Caki2 (cell line): ENCODE results near the gene RPRD2. TPM values are rescaled to one million over a fixed set of nuclear protein-coding genes. Genes with fewer than 3 reads are reported as not detected.
A peak's percentile ranks its signal among the peaks of the same experiment; 100 is the strongest.

ENCODE experiments used
- DNase-seq: peaks from one replicate; pipeline ENCODE4 v3.0.0-alpha.2; 2015; ENCODE audit warnings: low read depth
- in situ Hi-C: cut with HindIII; loops from 2 replicates; pipeline ENCODE4 v1.10.0; 2016; ENCODE audit warnings: low sequenced_read_pairs, low pct_unique_long_range_greater_than_20kb, mixed read lengths
- total RNA-seq: library from RNA; depleted of rRNA; stranded (reverse); fragments of >200 nt; shearing (Covaris generic); gene quantifications from 2 replicates; pipeline ENCODE4 v1.2.3, GENCODE V29; 2014; ENCODE audit warnings: low replicate concordance

Gene RPRD2
- total RNA-seq, 1 experiment from 2014 or later: 3.1 TPM

DNA sequence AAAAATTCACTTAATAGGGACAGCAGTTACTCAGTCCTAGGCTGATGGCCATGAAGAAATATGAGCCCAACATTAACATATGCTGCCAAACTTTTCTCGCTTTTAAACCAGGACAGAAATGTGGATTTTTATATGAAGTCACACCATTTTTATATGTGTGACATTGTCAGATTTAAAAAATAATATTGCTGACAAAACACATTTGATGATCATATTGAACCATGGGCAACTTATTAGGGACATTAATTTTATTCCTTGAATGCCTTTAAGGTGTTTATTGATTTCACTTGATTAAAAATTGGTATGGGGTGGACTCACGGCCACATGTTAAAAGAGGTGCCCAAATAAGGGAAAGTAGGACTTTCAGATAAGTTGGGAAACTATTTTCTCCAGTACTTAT is 58.6 kb downstream of the RPRD2 start:
- no peak for DNase-seq
- in situ Hi-C loops: no loop called here

DNA sequence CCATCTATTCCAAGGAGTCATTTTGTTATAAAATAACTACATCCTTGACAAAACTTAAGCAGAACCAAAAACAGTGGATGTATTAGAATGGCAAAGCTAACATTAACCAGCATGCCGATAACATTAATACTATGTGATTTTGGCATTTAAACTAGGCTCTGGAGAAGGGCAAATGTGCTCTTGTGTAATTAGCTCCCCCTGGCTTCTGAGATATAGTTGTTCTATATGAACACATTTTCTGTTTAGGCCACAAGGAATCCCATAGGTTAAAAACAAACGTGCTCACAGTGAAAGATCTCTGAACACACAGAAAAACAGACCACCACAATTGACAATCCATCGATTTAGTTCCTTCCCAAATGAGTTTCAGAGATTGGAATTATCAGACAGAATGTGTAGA is 65.9 kb downstream of the RPRD2 start:
- DNase-seq: no peak
- in situ Hi-C loops: no loop called here

DNA sequence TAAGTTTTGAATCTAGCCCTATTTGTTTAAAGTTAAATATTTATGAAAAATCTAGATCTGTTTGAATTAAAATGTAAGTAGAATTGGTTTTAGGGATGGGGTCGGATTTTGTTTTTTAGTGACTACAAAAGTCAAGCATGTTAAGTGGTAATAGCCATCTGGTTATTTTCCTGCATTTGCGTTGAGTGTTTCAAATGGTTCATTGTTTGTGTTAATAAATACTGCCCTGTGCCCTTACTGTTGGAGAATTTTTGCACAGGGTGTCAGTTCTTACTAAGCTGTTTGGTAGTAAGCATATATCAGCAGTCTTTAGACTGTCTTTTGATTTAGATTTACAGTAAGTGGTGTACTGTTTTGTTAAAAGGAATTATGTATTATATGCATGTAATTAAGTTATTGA is 77.2 kb downstream of the RPRD2 start:
- DNase-seq: no peak
- in situ Hi-C loops: no loop called here

DNA sequence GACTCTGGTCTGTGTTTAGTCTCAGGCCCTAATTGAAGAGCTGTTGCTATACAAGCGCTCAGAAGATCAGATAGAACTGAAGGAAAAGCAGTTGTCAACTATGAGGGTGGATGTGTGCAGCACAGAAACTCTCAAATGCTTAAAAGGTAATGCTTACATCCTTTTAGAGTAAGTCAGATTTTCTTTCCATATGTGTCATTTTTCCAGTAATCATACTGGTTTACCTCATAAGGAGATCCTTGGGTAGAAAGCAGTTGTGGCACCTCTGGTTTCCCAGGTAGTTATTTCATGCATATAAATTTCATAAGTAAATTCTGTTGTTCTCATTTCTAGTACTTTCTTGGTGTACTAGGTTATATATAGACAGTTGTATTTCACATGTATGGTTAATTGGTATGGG is 80.3 kb downstream of the RPRD2 start:
- in situ Hi-C loops: no loop called here
- no peak for DNase-seq

DNA sequence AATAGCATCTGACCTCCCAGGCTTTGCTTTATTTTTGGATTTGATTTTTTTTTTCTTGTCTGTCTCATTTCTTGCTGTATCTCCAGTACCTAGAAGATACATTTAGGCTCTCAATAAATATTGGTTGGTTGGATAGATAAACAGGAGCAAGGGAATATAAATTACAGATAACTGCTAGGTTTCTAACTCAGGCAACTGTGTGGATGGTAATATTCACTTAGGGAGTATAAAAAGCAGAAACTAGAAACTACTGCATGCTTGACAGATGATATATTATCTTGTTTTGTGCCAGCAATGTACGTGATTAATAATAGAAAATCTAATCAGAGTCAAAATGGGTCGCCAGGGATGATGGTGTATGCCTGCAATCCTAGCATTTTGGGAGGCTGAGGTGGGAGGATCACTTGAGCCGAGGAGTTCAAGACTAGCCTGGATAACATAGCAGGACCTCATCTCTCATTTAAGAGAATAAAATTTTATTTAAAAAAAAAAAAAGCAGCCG is 92.2 kb downstream of the RPRD2 start:
- DNase-seq: no peak
- in situ Hi-C loops: no loop called here

DNA sequence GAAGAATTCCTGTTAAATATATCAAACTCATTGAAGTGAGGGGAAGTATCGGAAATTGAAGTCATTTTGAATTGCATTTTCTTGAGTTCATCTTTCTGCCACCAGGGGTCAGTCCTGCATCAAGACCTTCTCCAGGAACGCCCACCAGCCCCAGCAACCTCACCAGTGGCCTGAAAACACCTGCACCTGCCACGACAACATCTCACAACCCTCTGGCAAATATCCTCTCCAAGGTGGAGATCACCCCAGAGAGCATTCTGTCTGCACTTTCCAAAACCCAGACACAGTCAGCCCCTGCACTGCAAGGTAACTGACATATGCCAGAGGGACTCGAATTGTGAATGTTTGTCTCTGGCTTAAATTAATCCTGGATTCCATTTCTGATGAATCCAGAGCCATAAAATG is 100.5 kb downstream of the RPRD2 start:
- in situ Hi-C loops: no loop called here
- DNase-seq: peak; percentile 45

DNA sequence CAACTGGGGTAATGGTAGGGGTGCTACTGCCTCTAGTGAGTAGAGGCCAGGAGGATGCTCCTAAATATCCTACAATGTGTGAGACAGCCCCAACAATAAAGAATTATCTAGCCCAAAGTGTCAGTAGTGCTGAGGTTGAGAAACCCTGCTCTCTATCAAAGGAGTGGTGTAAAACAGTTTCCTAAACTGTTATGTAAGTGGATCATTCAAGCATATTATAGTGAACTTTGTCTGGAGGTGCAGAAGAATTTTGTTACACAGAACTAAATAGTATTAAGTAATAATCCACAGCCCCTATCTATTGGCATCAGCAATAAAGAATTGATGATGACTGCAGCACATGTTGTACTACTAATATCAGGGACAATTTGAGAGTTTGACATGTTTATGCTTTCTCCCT is 103.0 kb downstream of the RPRD2 start:
- in situ Hi-C loops: no loop called here
- no peak for DNase-seq

DNA sequence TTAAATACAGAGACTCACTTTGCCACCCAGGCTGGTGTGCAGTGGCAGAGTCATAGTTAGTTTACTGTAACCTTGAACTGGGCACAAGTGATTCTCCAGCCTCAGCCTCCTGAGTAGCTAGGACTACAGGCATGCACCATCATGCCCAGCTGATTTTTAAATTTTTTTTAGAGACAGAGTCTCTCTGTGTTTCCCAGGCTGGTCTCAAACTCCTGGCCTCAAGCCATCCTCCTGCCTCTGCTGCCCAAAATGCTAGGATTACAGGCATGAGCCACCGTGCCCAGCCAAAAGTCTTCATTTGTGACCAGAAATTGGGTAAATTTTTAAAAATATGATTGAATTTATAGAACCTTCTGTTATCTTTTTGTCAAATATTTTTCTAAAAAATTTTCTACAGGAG is 105.3 kb downstream of the RPRD2 start:
- in situ Hi-C loops: no loop called here
- DNase-seq: no peak

DNA sequence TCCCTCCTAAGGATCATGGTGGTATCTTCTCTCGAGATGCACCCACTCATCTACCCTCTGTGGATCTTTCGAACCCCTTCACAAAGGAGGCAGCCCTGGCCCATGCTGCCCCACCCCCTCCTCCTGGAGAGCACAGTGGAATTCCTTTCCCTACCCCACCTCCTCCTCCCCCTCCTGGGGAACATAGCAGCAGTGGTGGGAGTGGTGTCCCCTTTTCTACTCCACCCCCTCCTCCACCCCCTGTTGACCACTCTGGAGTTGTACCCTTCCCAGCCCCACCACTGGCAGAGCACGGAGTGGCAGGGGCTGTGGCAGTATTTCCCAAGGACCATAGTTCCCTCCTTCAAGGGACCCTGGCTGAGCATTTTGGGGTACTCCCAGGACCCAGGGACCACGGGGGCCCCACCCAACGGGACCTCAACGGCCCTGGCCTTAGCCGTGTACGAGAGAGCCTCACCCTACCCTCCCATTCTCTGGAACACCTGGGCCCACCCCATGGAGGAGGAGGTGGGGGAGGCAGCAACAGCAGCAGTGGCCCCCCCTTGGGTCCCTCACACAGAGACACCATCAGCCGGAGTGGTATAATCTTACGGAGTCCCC is 108.8 kb downstream of the RPRD2 start:
- in situ Hi-C loops: no loop called here

DNA sequence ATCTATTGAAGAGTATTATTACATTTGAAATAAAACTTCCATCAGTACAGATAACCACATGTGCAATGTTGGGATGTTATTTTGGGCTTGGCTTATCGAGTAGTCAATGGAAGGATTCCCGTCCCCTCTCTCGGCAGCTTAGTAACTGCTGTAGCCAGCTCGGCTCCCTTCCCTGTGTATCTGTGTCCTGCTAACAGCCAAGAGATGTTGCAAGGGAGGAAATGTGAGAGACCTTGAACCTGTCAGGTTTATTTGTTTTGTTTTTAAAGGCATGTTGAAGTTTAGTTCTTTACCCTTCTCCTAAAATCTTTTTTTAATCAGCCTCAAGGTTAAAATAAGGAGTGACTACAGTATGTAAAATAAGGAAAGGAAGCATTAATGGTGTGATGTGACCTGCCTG is 109.7 kb downstream of the RPRD2 start:
- no peak for DNase-seq
- in situ Hi-C loops: no loop called here

More for the DNA sequence above, 108.8 kb downstream of the RPRD2 start:
- DNase-seq: no peak

DNA sequence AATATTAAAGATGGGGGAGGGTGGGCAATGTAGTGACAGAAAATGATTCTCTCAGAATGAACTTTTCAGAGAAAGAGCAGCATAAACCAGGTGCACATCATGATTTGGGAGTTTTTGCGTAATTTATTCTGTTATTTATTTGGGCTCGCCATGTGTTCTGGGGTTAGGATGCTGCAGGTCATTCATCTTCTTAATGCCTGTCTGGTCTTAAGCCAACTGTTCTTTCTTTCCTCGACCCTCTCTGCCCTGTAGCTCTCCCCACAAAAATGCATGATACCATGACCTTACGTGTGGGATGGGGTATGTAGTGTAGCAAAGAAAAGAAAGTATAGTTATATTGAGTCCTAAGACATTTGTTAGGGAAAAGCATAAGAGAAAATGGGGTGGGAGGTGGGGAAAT is 110.9 kb downstream of the RPRD2 start:
- DNase-seq: no peak
- in situ Hi-C loops: no loop called here

DNA sequence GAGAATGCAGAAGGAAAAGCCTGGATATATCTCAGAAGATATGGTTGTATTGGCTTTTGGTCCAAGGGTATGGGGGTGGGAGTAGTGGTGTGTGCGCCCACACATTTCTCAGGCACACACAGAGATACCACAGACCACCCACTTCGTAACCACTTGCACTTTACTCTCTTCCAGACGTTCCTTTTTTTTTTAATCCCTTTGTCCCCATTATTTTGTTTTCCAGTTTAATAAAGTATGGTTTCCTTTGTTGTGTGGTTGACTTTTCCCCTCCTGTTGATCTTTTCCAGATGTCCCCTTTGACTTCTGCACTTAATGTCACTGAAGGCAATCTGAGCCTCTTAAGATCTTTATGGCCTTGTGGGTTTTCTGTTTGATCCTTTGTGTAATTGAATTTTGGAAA is 112.8 kb downstream of the RPRD2 start:
- DNase-seq: no peak
- in situ Hi-C loops: no loop called here

DNA sequence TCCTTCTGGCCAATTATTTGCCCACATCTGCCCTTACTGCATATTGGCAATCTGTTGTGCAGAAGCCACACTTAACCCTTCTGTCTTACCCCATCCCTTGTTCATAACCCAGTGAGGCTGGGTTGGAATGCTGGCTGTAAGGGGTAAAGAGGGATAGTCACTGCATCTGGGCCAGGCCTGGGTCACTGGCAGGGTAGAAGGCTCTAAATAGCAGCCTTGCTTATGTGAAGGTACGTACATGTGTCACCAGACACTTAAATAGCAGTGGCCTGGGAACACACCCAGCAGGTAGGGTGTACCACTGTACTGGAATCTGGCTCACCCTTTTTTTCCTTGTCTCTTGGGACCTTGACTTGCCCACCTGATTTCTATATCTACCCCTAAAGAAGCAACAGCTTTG is 113.4 kb downstream of the RPRD2 start:
- no peak for DNase-seq
- in situ Hi-C loops: no loop called here

DNA sequence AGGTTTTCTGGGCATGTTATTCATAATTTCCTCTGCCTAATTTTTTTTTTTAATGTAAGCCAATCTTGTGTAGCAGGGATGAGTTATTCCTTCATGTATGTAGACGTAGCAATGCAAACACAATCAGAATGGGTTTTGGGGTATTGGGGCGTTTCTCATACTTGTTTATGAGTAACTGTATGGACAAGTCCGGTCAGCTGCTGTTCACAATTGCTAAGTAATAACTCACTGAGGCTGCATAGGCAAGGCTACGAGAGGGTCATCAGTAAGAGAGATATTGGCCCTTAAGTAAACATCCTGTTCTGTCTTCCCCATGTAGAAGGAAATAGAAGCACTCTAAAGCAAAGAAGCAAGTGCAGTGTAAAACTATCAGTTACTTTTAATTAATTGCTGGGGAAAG is 113.8 kb downstream of the RPRD2 start:
- DNase-seq: no peak
- in situ Hi-C loops: no loop called here

DNA sequence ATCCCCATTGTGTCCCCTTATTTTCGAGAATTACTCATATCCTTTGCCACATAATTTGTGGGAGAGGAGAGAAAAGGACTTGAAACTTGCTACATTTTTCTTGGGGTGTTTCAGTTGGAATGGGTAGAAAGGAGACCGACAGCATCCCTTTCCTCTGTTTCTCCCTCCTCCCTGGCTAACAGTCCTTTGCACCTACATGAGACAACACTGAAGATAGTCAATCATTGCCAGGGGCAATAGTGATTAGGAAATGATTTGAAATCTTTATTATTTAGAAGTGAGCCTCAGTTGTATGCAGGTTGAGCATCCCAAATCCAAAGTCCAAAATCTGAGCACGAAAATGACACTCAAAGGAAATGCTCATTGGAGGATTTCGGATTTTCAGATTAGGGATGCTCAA is 115.4 kb downstream of the RPRD2 start:
- DNase-seq: no peak
- in situ Hi-C loops: no loop called here

DNA sequence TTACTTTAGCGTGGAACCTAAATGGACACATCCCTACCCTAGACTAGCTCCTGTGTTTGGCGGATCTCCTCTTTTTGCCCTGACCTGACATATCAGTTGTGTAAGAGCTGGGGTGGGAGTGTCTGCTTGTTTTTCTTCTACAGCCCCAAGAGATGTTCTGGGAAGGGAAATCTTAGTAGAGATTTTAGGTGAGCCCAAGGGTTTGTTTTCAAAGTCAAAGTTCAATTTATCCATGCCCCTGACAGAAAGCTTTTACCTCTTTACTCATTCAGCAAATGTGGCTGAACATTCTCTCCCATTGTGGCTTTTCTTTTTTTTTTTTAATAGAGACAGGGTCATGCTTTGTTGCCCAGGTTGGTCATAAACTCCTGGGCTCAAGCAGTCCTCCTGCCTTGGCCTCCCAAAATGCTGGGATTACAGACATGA is 116.0 kb downstream of the RPRD2 start:
- in situ Hi-C loops: no loop called here
- DNase-seq: no peak

DNA sequence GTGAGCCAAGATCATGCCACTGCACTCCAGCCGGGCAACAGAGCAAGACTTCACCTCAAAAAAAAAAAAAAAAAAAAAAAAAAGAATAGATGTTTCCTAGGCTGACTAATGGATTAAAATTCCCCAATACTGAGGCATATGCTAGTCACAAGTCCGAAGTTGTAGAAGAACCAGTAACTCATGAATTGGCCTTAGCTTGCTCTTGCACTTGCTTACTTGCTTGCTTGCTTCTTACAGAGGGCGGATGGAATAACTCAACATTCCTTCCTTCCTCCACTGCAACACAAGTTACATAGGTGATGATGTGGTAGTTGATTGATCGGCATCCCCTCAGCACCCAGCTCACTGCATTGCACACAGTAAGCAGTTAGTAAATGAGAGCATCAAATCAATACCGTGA is 120.5 kb downstream of the RPRD2 start:
- DNase-seq: no peak
- in situ Hi-C loops: no loop called here

DNA sequence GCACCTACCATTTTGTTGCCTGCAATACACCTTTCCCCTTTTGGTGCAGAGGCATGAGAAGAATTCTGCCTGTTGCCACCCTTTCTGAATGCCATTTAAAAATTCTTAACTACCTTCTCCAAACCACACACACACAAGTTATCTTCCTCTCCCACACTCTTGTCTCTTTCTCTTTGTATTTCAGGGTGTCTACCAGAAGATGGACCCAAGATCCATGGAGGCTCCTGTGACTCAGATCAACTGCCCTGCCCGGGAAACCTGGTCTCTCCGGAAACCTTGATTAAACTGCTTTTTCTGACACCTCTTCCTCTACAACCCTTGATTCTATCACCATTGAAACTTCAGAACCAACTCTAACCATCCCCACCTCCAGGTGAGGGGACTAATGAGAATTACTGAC is 120.9 kb downstream of the RPRD2 start:
- in situ Hi-C loops: no loop called here
- DNase-seq: no peak

DNA sequence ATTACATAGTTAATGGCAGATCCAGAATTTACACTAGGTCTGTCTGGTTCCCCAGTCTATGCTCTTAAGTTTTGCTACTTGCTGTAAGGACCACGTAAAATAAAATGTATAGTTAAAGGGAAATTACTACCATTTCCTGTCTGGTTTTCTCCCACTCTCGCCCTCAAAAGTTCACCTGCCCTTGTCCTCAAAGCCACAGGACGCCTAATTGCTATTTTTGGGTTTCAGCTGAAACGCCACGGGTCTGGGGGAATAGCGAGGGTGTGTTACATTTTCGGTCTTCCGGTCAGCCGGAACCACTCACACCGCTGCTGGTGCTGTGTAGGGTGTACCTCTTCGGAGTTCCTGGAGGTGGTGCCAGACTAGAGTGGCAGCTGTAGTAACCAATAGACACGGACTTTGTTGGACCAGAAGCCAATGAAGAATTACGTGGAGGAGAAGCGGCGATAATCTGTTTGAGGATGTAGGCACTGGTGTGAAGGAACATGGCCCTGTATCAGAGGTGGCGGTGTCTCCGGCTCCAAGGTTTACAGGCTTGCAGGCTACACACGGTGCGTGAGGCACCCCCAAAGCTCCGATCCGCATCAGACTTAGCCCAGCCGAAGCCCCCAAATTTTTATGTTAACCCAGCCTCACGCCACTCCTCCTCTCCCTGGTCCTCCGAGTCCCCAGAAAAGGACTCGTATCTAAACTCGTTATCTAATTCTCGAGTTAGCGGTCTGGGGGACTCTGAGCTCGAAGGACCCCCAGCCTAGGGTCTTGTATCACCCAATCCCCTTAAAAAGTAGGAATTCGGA is 123.2 kb downstream of the RPRD2 start, which contains the start of gene TARS2:
Gene TARS2, plus strand, starts transcription at position 454 of the 797 bp plus-strand sequence. Its CDS starts 32 bp downstream, at position 486.
- in situ Hi-C loops: no loop called here
- peak; percentile 95 for DNase-seq

DNA sequence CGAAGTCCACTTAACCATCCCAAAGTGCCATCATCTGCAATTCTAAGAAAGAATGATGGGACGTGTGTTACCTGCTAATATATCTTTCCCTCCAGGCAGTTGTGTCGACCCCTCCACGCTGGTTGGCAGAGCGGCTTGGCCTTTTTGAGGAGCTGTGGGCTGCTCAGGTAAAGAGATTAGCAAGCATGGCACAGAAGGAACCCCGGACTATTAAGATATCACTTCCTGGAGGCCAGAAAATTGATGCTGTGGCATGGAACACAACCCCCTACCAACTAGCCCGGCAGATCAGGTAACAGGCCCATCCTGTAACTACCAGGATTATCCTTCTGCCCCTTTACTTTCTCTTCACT is 123.8 kb downstream of the RPRD2 start:
- DNase-seq: no peak
- in situ Hi-C loops: no loop called here
